ENCODE measurements around the gene AMD1.

DNA sequence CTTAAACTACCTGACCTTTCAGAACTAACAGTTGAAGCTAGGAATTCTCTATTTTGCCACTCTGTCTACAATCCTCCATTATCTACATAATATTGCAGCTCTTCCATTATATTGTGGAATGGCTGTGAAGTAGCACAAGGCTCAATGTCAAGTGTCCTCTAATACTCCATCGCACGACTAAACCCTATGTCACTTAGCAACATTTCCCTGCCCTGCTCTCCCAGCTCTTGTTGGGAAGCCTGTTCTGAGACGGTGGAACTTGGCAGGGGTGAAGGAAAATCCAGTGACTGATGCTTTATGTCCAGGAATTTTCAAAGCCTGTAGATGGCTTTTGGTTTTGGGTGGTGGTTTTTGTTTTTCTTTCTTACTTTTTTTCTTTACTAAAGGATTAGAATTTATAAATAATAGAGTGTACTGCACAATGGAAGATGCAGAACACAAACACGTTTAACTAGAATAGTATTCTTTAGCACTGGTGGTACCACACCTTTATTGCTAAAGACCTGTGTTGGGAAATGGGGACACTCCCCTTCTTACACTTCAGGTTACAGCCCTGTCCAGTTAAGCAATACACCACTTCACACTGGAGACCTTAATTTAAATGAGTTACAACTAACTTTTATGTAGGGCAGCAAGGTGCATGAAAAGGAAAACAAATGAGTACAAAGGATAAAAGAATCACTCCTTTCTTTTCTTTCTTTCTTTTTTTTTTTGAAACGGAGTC lies 20.7 kb upstream of the AMD1 start:
- TF ChIP-seq CTCF (IDR thresholded peaks at IDR 0.05) (no peak), POLR2A (IDR thresholded peaks at IDR 0.05) (no peak)

All from thyroid gland (tissue), 4 donors.